HG03442 (cell line): Measurements from ENCODE around the gene TFF2.

Experiments
- ATAC-seq: cut with Tn5 transposase; IDR thresholded peaks from one replicate; pipeline ENCODE4 v1.9.1; 2021; ENCODE audit warnings: mild to moderate bottlenecking, moderate library complexity; ENCODE audit not compliant: unreplicated experiment

The TFF2 gene

GRCh38 chr21:42347601-42348327, 3.0 kb downstream of the TFF2 start:
- no peak for ATAC-seq

- no peak for ATAC-seq
These were observed 3.8 kb downstream of the TFF2 start for GRCh38 chr21:42346866-42347600.

- ATAC-seq = no peak
These were observed 4.4 kb downstream of the TFF2 start for GRCh38 chr21:42346441-42346840.

GRCh38 chr21:42344631-42345030, 6.2 kb downstream of the TFF2 start:
- ATAC-seq = no peak

- ATAC-seq = no peak
These were observed 6.8 kb downstream of the TFF2 start for GRCh38 chr21:42343963-42344510.

- ATAC-seq = no peak
These were observed 7.2 kb downstream of the TFF2 start for GRCh38 chr21:42343556-42343955.

GRCh38 chr21:42343101-42343500, 7.7 kb downstream of the TFF2 start:
- ATAC-seq = no peak

- ATAC-seq = no peak
These were observed 8.8 kb downstream of the TFF2 start for GRCh38 chr21:42341776-42342542.

- ATAC-seq = no peak
These were observed 10.4 kb downstream of the TFF2 start for GRCh38 chr21:42340187-42341050.

- no peak for ATAC-seq
These were observed 11.8 kb downstream of the TFF2 start for GRCh38 chr21:42338729-42339715.

- no peak for ATAC-seq
These were observed 12.7 kb downstream of the TFF2 start for GRCh38 chr21:42337830-42338728.

GRCh38 chr21:42337276-42337675, 13.5 kb downstream of the TFF2 start:
- no peak for ATAC-seq

GRCh38 chr21:42336054-42336453, 14.7 kb downstream of the TFF2 start:
- ATAC-seq = no peak

- ATAC-seq = no peak
These were observed 18.1 kb downstream of the TFF2 start for GRCh38 chr21:42332557-42333317.

- ATAC-seq = no peak
These were observed 19.1 kb downstream of the TFF2 start for GRCh38 chr21:42331660-42332059.

GRCh38 chr21:42330380-42331371, 20.1 kb downstream of the TFF2 start:
- no peak for ATAC-seq
